ENCODE measurements around the gene ATOH1. TPM values are rescaled to one million over a fixed set of nuclear protein-coding genes. Genes with fewer than 3 reads are reported as not detected.

The ATOH1 gene
- total and polyA plus RNA-seq, 10 of the 15 experiments (the other 5 are each of a cell fraction or from before 2014, with no cell fraction given): not detected

DNA sequence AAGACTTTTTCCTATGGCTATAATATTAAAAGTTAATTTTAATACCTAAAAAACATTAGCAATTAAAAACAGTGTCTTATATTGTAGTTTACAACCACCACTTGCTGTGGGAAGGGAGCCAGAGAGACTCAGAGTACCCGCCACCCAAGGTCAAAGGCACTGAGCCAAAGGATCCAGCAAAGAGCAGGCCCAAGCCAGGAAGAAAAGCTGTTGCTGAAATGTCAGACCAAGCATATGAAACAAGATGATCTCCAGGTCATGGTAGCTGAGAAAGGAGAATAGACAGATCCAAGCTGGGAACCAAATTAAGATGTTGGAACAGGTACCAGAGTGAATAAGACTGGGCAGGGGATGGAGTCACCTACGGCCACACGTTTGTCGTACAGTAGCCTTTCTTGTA, 18.8 kb upstream of the ATOH1 start:
- intact Hi-C loops (cut with micrococcal nuclease; ENCODE audit: unreplicated experiment): no loop called here
- 46% methylated on average over 4 of the region's 4 CpGs for WGBS (ENCODE audit: insufficient coverage, insufficient replicate concordance, low lambda C conversion rate, missing lambda C conversion rate)
- Histone ChIP-seq H4K20me1 (ENCODE audit: control insufficient read depth, insufficient read depth) (no peaks in the 10 kb centered on the region), H2AFZ (ENCODE audit: control insufficient read depth, low read depth, low read length) (no peak overlapping the region), H3K4me1 (ENCODE audit: control insufficient read depth, insufficient read depth, low read length) (no peaks in the 10 kb centered on the region), H3K4me3 (no peak overlapping the region), H3K4me2 (ENCODE audit: control insufficient read depth, insufficient read depth) (no peak overlapping the region), H3K27me3 (replicated peaks in 1 of 2; ENCODE audit: control insufficient read depth in 2 of 2, insufficient read depth in 2 of 2, low read length in 1 of 2) (no peaks in the 10 kb centered on the region), H3K79me2 (ENCODE audit: control insufficient read depth, insufficient read depth, low read length) (no peaks in the 10 kb centered on the region), H3K9ac (ENCODE audit: control insufficient read depth, insufficient read depth, low read length) (no peak overlapping the region), H3K27ac (ENCODE audit: control insufficient read depth, insufficient read depth) (no peak overlapping the region), H3K9me3 (replicated peaks; ENCODE audit: control insufficient read depth, insufficient read depth, low read length) (no peaks in the 10 kb centered on the region), H3K36me3 (ENCODE audit: control insufficient read depth in 2 of 2, insufficient read depth in 2 of 2, low read length in 1 of 2) (no peaks in the 10 kb centered on the region)
- no peak for TF ChIP-seq BHLHE40 (IDR thresholded peaks at IDR 0.05; ENCODE audit: borderline replicate concordance in 1 of 2, low read depth in 2 of 2, low read length in 1 of 2)
- TF ChIP-seq, protein P1, sequence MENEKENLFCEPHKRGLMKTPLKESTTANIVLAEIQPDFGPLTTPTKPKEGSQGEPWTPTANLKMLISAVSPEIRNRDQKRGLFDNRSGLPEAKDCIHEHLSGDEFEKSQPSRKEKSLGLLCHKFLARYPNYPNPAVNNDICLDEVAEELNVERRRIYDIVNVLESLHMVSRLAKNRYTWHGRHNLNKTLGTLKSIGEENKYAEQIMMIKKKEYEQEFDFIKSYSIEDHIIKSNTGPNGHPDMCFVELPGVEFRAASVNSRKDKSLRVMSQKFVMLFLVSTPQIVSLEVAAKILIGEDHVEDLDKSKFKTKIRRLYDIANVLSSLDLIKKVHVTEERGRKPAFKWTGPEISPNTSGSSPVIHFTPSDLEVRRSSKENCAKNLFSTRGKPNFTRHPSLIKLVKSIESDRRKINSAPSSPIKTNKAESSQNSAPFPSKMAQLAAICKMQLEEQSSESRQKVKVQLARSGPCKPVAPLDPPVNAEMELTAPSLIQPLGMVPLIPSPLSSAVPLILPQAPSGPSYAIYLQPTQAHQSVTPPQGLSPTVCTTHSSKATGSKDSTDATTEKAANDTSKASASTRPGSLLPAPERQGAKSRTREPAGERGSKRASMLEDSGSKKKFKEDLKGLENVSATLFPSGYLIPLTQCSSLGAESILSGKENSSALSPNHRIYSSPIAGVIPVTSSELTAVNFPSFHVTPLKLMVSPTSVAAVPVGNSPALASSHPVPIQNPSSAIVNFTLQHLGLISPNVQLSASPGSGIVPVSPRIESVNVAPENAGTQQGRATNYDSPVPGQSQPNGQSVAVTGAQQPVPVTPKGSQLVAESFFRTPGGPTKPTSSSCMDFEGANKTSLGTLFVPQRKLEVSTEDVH (IDR thresholded peaks at IDR 0.05; ENCODE audit: low read depth, partially characterized antibody): no peak
- TF ChIP-seq, protein P2, sequence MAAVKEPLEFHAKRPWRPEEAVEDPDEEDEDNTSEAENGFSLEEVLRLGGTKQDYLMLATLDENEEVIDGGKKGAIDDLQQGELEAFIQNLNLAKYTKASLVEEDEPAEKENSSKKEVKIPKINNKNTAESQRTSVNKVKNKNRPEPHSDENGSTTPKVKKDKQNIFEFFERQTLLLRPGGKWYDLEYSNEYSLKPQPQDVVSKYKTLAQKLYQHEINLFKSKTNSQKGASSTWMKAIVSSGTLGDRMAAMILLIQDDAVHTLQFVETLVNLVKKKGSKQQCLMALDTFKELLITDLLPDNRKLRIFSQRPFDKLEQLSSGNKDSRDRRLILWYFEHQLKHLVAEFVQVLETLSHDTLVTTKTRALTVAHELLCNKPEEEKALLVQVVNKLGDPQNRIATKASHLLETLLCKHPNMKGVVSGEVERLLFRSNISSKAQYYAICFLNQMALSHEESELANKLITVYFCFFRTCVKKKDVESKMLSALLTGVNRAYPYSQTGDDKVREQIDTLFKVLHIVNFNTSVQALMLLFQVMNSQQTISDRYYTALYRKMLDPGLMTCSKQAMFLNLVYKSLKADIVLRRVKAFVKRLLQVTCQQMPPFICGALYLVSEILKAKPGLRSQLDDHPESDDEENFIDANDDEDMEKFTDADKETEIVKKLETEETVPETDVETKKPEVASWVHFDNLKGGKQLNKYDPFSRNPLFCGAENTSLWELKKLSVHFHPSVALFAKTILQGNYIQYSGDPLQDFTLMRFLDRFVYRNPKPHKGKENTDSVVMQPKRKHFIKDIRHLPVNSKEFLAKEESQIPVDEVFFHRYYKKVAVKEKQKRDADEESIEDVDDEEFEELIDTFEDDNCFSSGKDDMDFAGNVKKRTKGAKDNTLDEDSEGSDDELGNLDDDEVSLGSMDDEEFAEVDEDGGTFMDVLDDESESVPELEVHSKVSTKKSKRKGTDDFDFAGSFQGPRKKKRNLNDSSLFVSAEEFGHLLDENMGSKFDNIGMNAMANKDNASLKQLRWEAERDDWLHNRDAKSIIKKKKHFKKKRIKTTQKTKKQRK (IDR thresholded peaks at IDR 0.05; ENCODE audit: low read depth, low read length): no peak
- no peak for TF ChIP-seq POLR2AphosphoS2 (IDR thresholded peaks at IDR 0.05; ENCODE audit: low read depth, low read length)
- no peak for TF ChIP-seq TBL1XR1 (IDR thresholded peaks at IDR 0.05; ENCODE audit: low read depth, low read length)
- no peak for TF ChIP-seq SMAD5 (IDR thresholded peaks at IDR 0.05; ENCODE audit: low read depth)
- POLR2A ChIA-PET: interaction anchor here (0.6 kb wide), 2 partner anchors 193 to 711 kb away, joined by 3 to 4 read pairs; no protein-coding TSS in a partner anchor
- ATAC-seq (no peak), DNase-seq (ENCODE audit: low read depth, low spot score) (no peak), FAIRE-seq (no peak)
- CTCF ChIA-PET: no interaction called here
- no TSS peak for BruUV-seq (replicated peaks)
- in situ Hi-C loops (cut with MboI): no loop called here
- RAD21 ChIA-PET (ENCODE audit: unreplicated experiment): no interaction called here
- SMC1A ChIA-PET (ENCODE audit: uncharacterized antibody, unreplicated experiment): interaction anchor here (1.1 to 1.4 kb wide), 3 partner anchors 11 to 34 kb away, joined by 3 to 4 read pairs (median 4); no protein-coding TSS in a partner anchor

All from GM12878 (cell line).